GM21360 (cell line): ENCODE data around the gene CENPK.
A peak's percentile ranks its signal among the peaks of the same experiment; 100 is the strongest.
"Not testable (repeated sequence)": the region's sequence is repeated elsewhere in the genome, so short reads cannot be mapped to it uniquely, and the experiment has no call there.

Experiments used
- ATAC-seq: cut with Tn5 transposase; IDR thresholded peaks from one replicate; pipeline ENCODE4 v1.9.1; 2021; ENCODE audit warnings: mild to moderate bottlenecking, moderate library complexity; ENCODE audit not compliant: unreplicated experiment

Gene CENPK

GRCh38 chr5:65562731-65563701 lies at the start of gene CENPK, which contains the start of gene PPWD1:
Gene CENPK (minus strand): TSS chr5:65563168. CDS start chr5:65554907, 8,261 bp downstream.
Gene PPWD1 (plus strand): TSS chr5:65563296. CDS start chr5:65563311, 15 bp downstream.
- peak; percentile 99 for ATAC-seq

GRCh38 chr5:65612298-65612907 lies 49.4 kb upstream of the CENPK start:
- no peak for ATAC-seq

GRCh38 chr5:65611524-65611923 lies 48.6 kb upstream of the CENPK start:
- no peak for ATAC-seq

GRCh38 chr5:65601761-65602160 lies 38.8 kb upstream of the CENPK start:
- not testable (repeated sequence) for ATAC-seq

- ATAC-seq, result no peak
Measured at GRCh38 chr5:65588694-65589093, 25.7 kb upstream of the CENPK start.

- ATAC-seq, result no peak
Measured at GRCh38 chr5:65577141-65577540, 14.2 kb upstream of the CENPK start.

GRCh38 chr5:65570598-65571226 lies 7.7 kb upstream of the CENPK start:
- no peak for ATAC-seq

- ATAC-seq, result no peak
Measured at GRCh38 chr5:65566505-65566904, 3.5 kb upstream of the CENPK start.

GRCh38 chr5:65563777-65564176 lies 809 bp upstream of the CENPK start:
- no peak for ATAC-seq

GRCh38 chr5:65556718-65557117 lies 6.2 kb downstream of the CENPK start:
- no peak for ATAC-seq

- ATAC-seq, result no peak
Measured at GRCh38 chr5:65556181-65556580, 6.8 kb downstream of the CENPK start.

GRCh38 chr5:65555287-65555686 lies 7.7 kb downstream of the CENPK start:
- ATAC-seq, result no peak

- ATAC-seq, result no peak
Measured at GRCh38 chr5:65553941-65554340, 9.0 kb downstream of the CENPK start.

GRCh38 chr5:65548281-65548680 lies 14.7 kb downstream of the CENPK start:
- no peak for ATAC-seq

GRCh38 chr5:65546141-65546540 lies 16.8 kb downstream of the CENPK start:
- ATAC-seq, result no peak

GRCh38 chr5:65544473-65544872 lies 18.5 kb downstream of the CENPK start:
- no peak for ATAC-seq

GRCh38 chr5:65539827-65540226 lies 23.1 kb downstream of the CENPK start:
- ATAC-seq, result no peak

GRCh38 chr5:65535529-65535987 lies 27.4 kb downstream of the CENPK start:
- no peak for ATAC-seq

GRCh38 chr5:65530904-65531303 lies 32.1 kb downstream of the CENPK start:
- no peak for ATAC-seq

GRCh38 chr5:65525726-65526125 lies 37.2 kb downstream of the CENPK start:
- ATAC-seq, result no peak

- ATAC-seq, result no peak
Measured at GRCh38 chr5:65512170-65512937, 50.6 kb downstream of the CENPK start.
